Fibroblast of lung (primary cell): ENCODE measurements around the gene WDFY2. TPM values are rescaled to one million over a fixed set of nuclear protein-coding genes. Genes with fewer than 3 reads are reported as not detected.

Experiments
- DNase-seq, 2 donors: peaks; one replicate each; pipeline versions ENCODE4 v3.0.0 to v3.0.0-alpha.2; 2010; ENCODE audit warnings: low read depth in 2 of 2
- H2AFZ ChIP-seq: 2 replicates; pipeline ENCODE4 v1.5.1; 2012; ENCODE audit warnings: low read length, control low read depth, inconsistent platforms
- H3K27ac ChIP-seq: 2 replicates; pipeline ENCODE4 v1.5.1; 2011; ENCODE audit warnings: low read length, control low read depth; ENCODE audit not compliant: insufficient read depth
- H3K27me3 ChIP-seq: 2 replicates; pipeline ENCODE4 v1.5.1; 2011; ENCODE audit warnings: mild to moderate bottlenecking, low read length; ENCODE audit not compliant: control insufficient read depth, insufficient read depth
- H3K36me3 ChIP-seq: 2 replicates; pipeline ENCODE4 v1.5.1; 2011; ENCODE audit warnings: low read length; ENCODE audit not compliant: control insufficient read depth, insufficient read depth
- H3K4me1 ChIP-seq: 2 replicates; pipeline ENCODE4 v1.5.1; 2011; ENCODE audit warnings: low read length; ENCODE audit not compliant: control insufficient read depth, insufficient read depth; ENCODE audit errors: extremely low read depth
- H3K4me2 ChIP-seq: 2 replicates; pipeline ENCODE4 v1.5.1; 2011; ENCODE audit warnings: low read length, control low read depth; ENCODE audit not compliant: insufficient read depth; ENCODE audit errors: extremely low read depth
- H3K4me3 ChIP-seq, 4 experiments: fragments of 200-600 bp in 1 of 4; sonication (generic) in 1 of 4; replicated peaks in 1 of 4; 2 replicates each; pipeline ENCODE4 v1.5.1; 2011 to 2016; ENCODE audit warnings: low read length in 4 of 4, low read depth in 3 of 4, mild to moderate bottlenecking in 3 of 4, control low read depth in 2 of 4, inconsistent platforms in 1 of 4, mixed read lengths in 1 of 4; ENCODE audit not compliant: insufficient read depth in 1 of 4; ENCODE audit errors: control extremely low read depth in 1 of 4
- H3K79me2 ChIP-seq: 2 replicates; pipeline ENCODE4 v1.5.1; 2012; ENCODE audit warnings: mild to moderate bottlenecking, low read length, inconsistent platforms; ENCODE audit not compliant: control insufficient read depth, insufficient read depth
- H3K9ac ChIP-seq: 2 replicates; pipeline ENCODE4 v1.5.1; 2011; ENCODE audit warnings: mild to moderate bottlenecking, low read length, control low read depth; ENCODE audit not compliant: insufficient read depth
- H3K9me3 ChIP-seq: 2 replicates; pipeline ENCODE4 v1.5.1; 2012; ENCODE audit warnings: low read depth, low read length; ENCODE audit not compliant: control insufficient read depth, insufficient read depth
- H4K20me1 ChIP-seq: 2 replicates; pipeline ENCODE4 v1.5.1; 2011; ENCODE audit warnings: low read length; ENCODE audit not compliant: control insufficient read depth, insufficient read depth; ENCODE audit errors: extremely low read depth
- CTCF ChIP-seq, 2 donors: IDR thresholded peaks in 1 of 2; conservative IDR thresholded peaks in 1 of 2; 1 replicate in 1 of 2; 2 replicates in 1 of 2; pipeline ENCODE4 v1.5.1; 2011 to 2012; ENCODE audit warnings: low read length in 2 of 2, control low read depth in 1 of 2, inconsistent platforms in 1 of 2, low read depth in 1 of 2, mild to moderate bottlenecking in 1 of 2
- EZH2 ChIP-seq: IDR thresholded peaks from 2 replicates; pipeline ENCODE4 v1.5.1; 2012; ENCODE audit warnings: low read length, control low read depth, mild to moderate bottlenecking; ENCODE audit errors: missing control alignments
- polyA plus RNA-seq, 2 donors: library from polyadenylated mRNA; depleted of rRNA in 1 of 2; stranded (reverse) in 1 of 2; unstranded in 1 of 2; fragments of >200 nt; gene quantifications; 2 replicates each; pipeline ENCODE4 v1.2.1, GENCODE V29; 2011 to 2012; ENCODE audit warnings: missing spikeins in 1 of 2
- total RNA-seq: library from RNA; depleted of rRNA; stranded (reverse); fragments of >200 nt; gene quantifications from 2 replicates; pipeline ENCODE4 v1.2.1, GENCODE V29; 2014

Gene WDFY2
- total and polyA plus RNA-seq, 2 donors (not counting 1 experiment from before 2014, with no cell fraction given): 4.9 to 9.2 TPM

GRCh38 chr13:51802631-51803418 is 218.6 kb downstream of the WDFY2 start:
- peak overlapping the region; percentile 88 for H3K27ac ChIP-seq
- no peaks in the 10 kb centered on the region for H3K36me3 ChIP-seq
- H3K27me3 ChIP-seq: no peaks in the 10 kb centered on the region
- H3K9ac ChIP-seq: peak overlapping the region; percentile 97
- no peaks in the 10 kb centered on the region for H3K9me3 ChIP-seq
- peak overlapping the region; percentile 68 to 77 (median 70) for H3K4me3 ChIP-seq
- peak overlapping the region; percentile 91 for H2AFZ ChIP-seq
- peaks cover 17% of the 10 kb centered on the region for H3K4me1 ChIP-seq
- H3K79me2 ChIP-seq: no peaks in the 10 kb centered on the region
- peak overlapping the region; percentile 96 for H3K4me2 ChIP-seq
- TF ChIP-seq CTCF (conservative IDR thresholded peaks at IDR 0.05 in 1 of 2, IDR thresholded peaks at IDR 0.05 in 1 of 2; ENCODE audit: low read depth in 1 of 2, low read length in 2 of 2) (no peak), EZH2 (no peak)
- DNase-seq: no peak
- no peaks in the 10 kb centered on the region for H4K20me1 ChIP-seq

GRCh38 chr13:51803422-51804294 is 219.4 kb downstream of the WDFY2 start, which contains the start of gene DHRS12:
TSS of gene DHRS12 (minus strand) at chr13:51804163. CDS start at chr13:51799659, 4,504 bp downstream.
- Histone ChIP-seq H4K20me1 (no peaks in the 10 kb centered on the region), H3K36me3 (no peaks in the 10 kb centered on the region), H3K4me1 (peaks cover 17% of the 10 kb centered on the region), H3K9ac (peak within 1 kb of the TSS; percentile 97), H2AFZ (peak within 1 kb of the TSS; percentile 91), H3K9me3 (no peaks in the 10 kb centered on the region), H3K4me2 (peak within 1 kb of the TSS; percentile 96), H3K4me3 (peak within 1 kb of the TSS; percentile 68 to 77 (median 70)), H3K27ac (peak within 1 kb of the TSS; percentile 88), H3K27me3 (no peaks in the 10 kb centered on the region), H3K79me2 (no peaks in the 10 kb centered on the region)
- peak; percentile 68 to 80 for DNase-seq
- TF ChIP-seq EZH2 (no peak), CTCF (conservative IDR thresholded peaks at IDR 0.05 in 1 of 2, IDR thresholded peaks at IDR 0.05 in 1 of 2; ENCODE audit: low read depth in 1 of 2, low read length in 2 of 2) (peak in 1 of 2 donors; percentile 5)
